ENCODE data around the gene PI16.

PI16 gene

GRCh38 chr6:36954262-36954931, at the start of gene PI16:
PI16 (plus strand) TSS chr6:36954738; CDS start chr6:36954761, 23 bp downstream.
- FAIRE-seq: no peak
- DNase-seq (ENCODE audit: low spot score): no peak

- DNase-seq (ENCODE audit: low spot score): no peak
- FAIRE-seq: no peak
These were observed 49.6 kb upstream of the PI16 start for GRCh38 chr6:36904851-36905393.

GRCh38 chr6:36906539-36907325, 47.8 kb upstream of the PI16 start:
- no peak for DNase-seq (ENCODE audit: low spot score)
- no peak for FAIRE-seq

- DNase-seq (ENCODE audit: low spot score): no peak
- FAIRE-seq: no peak
These were observed 46.8 kb upstream of the PI16 start for GRCh38 chr6:36907781-36908180.

GRCh38 chr6:36908747-36909146, 45.8 kb upstream of the PI16 start:
- DNase-seq (ENCODE audit: low spot score): no peak
- no peak for FAIRE-seq

GRCh38 chr6:36912030-36912454, 42.5 kb upstream of the PI16 start:
- FAIRE-seq (no peak), DNase-seq (ENCODE audit: low spot score) (no peak)

GRCh38 chr6:36912586-36912985, 42.0 kb upstream of the PI16 start:
- FAIRE-seq (no peak), DNase-seq (ENCODE audit: low spot score) (peak; percentile 77)

- FAIRE-seq: no peak
- DNase-seq (ENCODE audit: low spot score): no peak
These were observed 41.5 kb upstream of the PI16 start for GRCh38 chr6:36913082-36913481.

- DNase-seq (ENCODE audit: low spot score) (peak; percentile 56), FAIRE-seq (no peak)
These were observed 40.2 kb upstream of the PI16 start for GRCh38 chr6:36914227-36914794.

- FAIRE-seq (no peak), DNase-seq (ENCODE audit: low spot score) (no peak)
These were observed 38.9 kb upstream of the PI16 start for GRCh38 chr6:36915599-36915998.

- FAIRE-seq (no peak), DNase-seq (ENCODE audit: low spot score) (no peak)
These were observed 38.4 kb upstream of the PI16 start for GRCh38 chr6:36916126-36916525.

- DNase-seq (ENCODE audit: low spot score): no peak
- no peak for FAIRE-seq
These were observed 36.9 kb upstream of the PI16 start for GRCh38 chr6:36917541-36918193.

GRCh38 chr6:36920049-36920448, 34.5 kb upstream of the PI16 start:
- no peak for DNase-seq (ENCODE audit: low spot score)
- no peak for FAIRE-seq

GRCh38 chr6:36920546-36920945, 34.0 kb upstream of the PI16 start:
- no peak for FAIRE-seq
- no peak for DNase-seq (ENCODE audit: low spot score)

- FAIRE-seq (no peak), DNase-seq (ENCODE audit: low spot score) (no peak)
These were observed 30.4 kb upstream of the PI16 start for GRCh38 chr6:36924131-36924530.

- no peak for FAIRE-seq
- no peak for DNase-seq (ENCODE audit: low spot score)
These were observed 29.7 kb upstream of the PI16 start for GRCh38 chr6:36924778-36925374.

- DNase-seq (ENCODE audit: low spot score) (no peak), FAIRE-seq (no peak)
These were observed 28.7 kb upstream of the PI16 start for GRCh38 chr6:36925809-36926208.

GRCh38 chr6:36926708-36927513, 27.6 kb upstream of the PI16 start:
- FAIRE-seq: no peak
- no peak for DNase-seq (ENCODE audit: low spot score)

- no peak for DNase-seq (ENCODE audit: low spot score)
These were observed 26.6 kb upstream of the PI16 start for GRCh38 chr6:36927691-36928546.

GRCh38 chr6:36928547-36928918, 26.0 kb upstream of the PI16 start:
- FAIRE-seq (no peak), DNase-seq (ENCODE audit: low spot score) (no peak)

More at GRCh38 chr6:36927691-36928546, 26.6 kb upstream of the PI16 start:
- no peak for FAIRE-seq
